IMR-90 (cell line): Measurements from ENCODE around the gene DDIAS. TPM values are rescaled to one million over a fixed set of nuclear protein-coding genes. Genes with fewer than 3 reads are reported as not detected.

Source experiments
- ATAC-seq: fragments of 200-7000 bp; cut with Tn5 transposase; 2 replicates; pipeline ENCODE4 v1.9.1; 2020; ENCODE audit warnings: low read depth, mild to moderate bottlenecking, moderate library complexity
- BruUV-seq: library from RNA; stranded (reverse); fragments of 400-500 nt; replicated peaks from 2 replicates; lab custom pipeline; 2021; lab: Mats Ljungman, UMichigan
- CTCF ChIA-PET: fragments of 300-600 bp; formaldehyde crosslinking; extraction: SDS; loops from one replicate; lab custom pipeline; 2021; ENCODE audit warnings: antibody characterized with exemption; lab: Yijun Ruan, JAX
- POLR2A ChIA-PET: fragments of 300-600 bp; sonication (Branson Sonifier 250); formaldehyde crosslinking; loops from one replicate; lab custom pipeline; 2022; ENCODE audit warnings: antibody characterized with exemption; ENCODE audit not compliant: unreplicated experiment; lab: Charles Lee
- DNase-seq: peaks from one replicate; pipeline ENCODE4 v3.0.0; 2013
- H2AFZ ChIP-seq: replicated peaks from 2 replicates; pipeline ENCODE3; 2013; ENCODE audit warnings: low read length, mild to moderate bottlenecking; ENCODE audit not compliant: poor library complexity
- H2AK5ac ChIP-seq: 2 replicates; pipeline ENCODE4 v1.6.1; 2013; ENCODE audit warnings: low read depth, low read length, inconsistent platforms
- H2AK9ac ChIP-seq: replicated peaks from 2 replicates; pipeline ENCODE3; 2013; ENCODE audit warnings: mild to moderate bottlenecking, low read depth, low read length, moderate library complexity; ENCODE audit not compliant: poor library complexity
- H2BK120ac ChIP-seq: 2 replicates; pipeline ENCODE4 v1.6.1; 2013; ENCODE audit warnings: low read depth, low read length, inconsistent platforms
- H2BK15ac ChIP-seq: 3 replicates; pipeline ENCODE4 v1.6.1; 2013; ENCODE audit warnings: low read depth, low read length, inconsistent platforms
- H2BK20ac ChIP-seq: 2 replicates; pipeline ENCODE4 v1.6.1; 2013; ENCODE audit warnings: low read depth, mild to moderate bottlenecking, inconsistent platforms, low read length, moderate library complexity
- H2BK5ac ChIP-seq: 2 replicates; pipeline ENCODE4 v1.6.1; 2013; ENCODE audit warnings: mild to moderate bottlenecking, low read depth, low read length, inconsistent platforms; ENCODE audit not compliant: poor library complexity, severe bottlenecking
- H3K14ac ChIP-seq: replicated peaks from 2 replicates; pipeline ENCODE4 v1.6.1; 2013; ENCODE audit warnings: low read depth, low read length, inconsistent platforms
- H3K18ac ChIP-seq: 2 replicates; pipeline ENCODE4 v1.6.1; 2013; ENCODE audit warnings: low read depth, low read length, control low read depth
- H3K23ac ChIP-seq: 2 replicates; pipeline ENCODE4 v1.6.1; 2013; ENCODE audit warnings: low read depth, low read length, inconsistent platforms
- H3K27ac ChIP-seq: 2 replicates; pipeline ENCODE4 v1.5.1; 2013; ENCODE audit warnings: mild to moderate bottlenecking, control low read depth, low read length; ENCODE audit not compliant: insufficient read depth
- H3K27me3 ChIP-seq: 2 replicates; pipeline ENCODE4 v1.6.1; 2013; ENCODE audit warnings: low read length; ENCODE audit not compliant: control insufficient read depth, insufficient read depth
- H3K36me3 ChIP-seq: 2 replicates; pipeline ENCODE4 v1.6.1; 2013; ENCODE audit warnings: low read length, mixed read lengths; ENCODE audit not compliant: control insufficient read depth, insufficient read depth
- H3K4ac ChIP-seq: 2 replicates; pipeline ENCODE4 v1.6.1; 2013; ENCODE audit warnings: low read depth, low read length, inconsistent platforms
- H3K4me1 ChIP-seq: 2 replicates; pipeline ENCODE4 v1.6.1; 2013; ENCODE audit warnings: low read length, mixed read lengths; ENCODE audit not compliant: control insufficient read depth, insufficient read depth
- H3K4me2 ChIP-seq: 2 replicates; pipeline ENCODE4 v1.6.1; 2013; ENCODE audit warnings: low read depth, mild to moderate bottlenecking, control low read depth, low read length, moderate library complexity
- H3K4me3 ChIP-seq: 2 replicates; pipeline ENCODE4 v1.5.1; 2013; ENCODE audit warnings: low read depth, mild to moderate bottlenecking, control low read depth, low read length, moderate library complexity; ENCODE audit not compliant: insufficient read depth
- H3K56ac ChIP-seq: 2 replicates; pipeline ENCODE4 v1.6.1; 2013; ENCODE audit warnings: low read length, inconsistent platforms; ENCODE audit not compliant: insufficient read depth; ENCODE audit errors: extremely low read depth
- H3K79me1 ChIP-seq, 2 experiments: 2 replicates each; pipeline ENCODE4 v1.6.1; 2013; ENCODE audit warnings: low read length in 2 of 2, inconsistent platforms in 1 of 2, low read depth in 1 of 2
- H3K9ac ChIP-seq: 2 replicates; pipeline ENCODE4 v1.6.1; 2013; ENCODE audit warnings: low read depth, low read length, control low read depth
- H3K9me1 ChIP-seq: 2 replicates; pipeline ENCODE4 v1.6.1; 2013; ENCODE audit warnings: low read length, inconsistent platforms; ENCODE audit not compliant: insufficient read depth
- H3K9me3 ChIP-seq: 2 replicates; pipeline ENCODE4 v1.6.1; 2013; ENCODE audit warnings: low read length; ENCODE audit not compliant: control insufficient read depth, insufficient read depth
- H4K20me1 ChIP-seq: 2 replicates; pipeline ENCODE4 v1.6.1; 2013; ENCODE audit warnings: low read length, inconsistent platforms; ENCODE audit not compliant: insufficient read depth
- H4K5ac ChIP-seq: 2 replicates; pipeline ENCODE4 v1.6.1; 2013; ENCODE audit warnings: mild to moderate bottlenecking, low read depth, low read length, control low read depth
- H4K8ac ChIP-seq, 2 experiments: 2 replicates each; pipeline ENCODE4 v1.6.1; 2013; ENCODE audit warnings: low read depth in 2 of 2, low read length in 2 of 2, control low read depth in 1 of 2, inconsistent platforms in 1 of 2
- H4K91ac ChIP-seq: 2 replicates; pipeline ENCODE4 v1.6.1; 2013; ENCODE audit warnings: low read depth, low read length, inconsistent platforms; ENCODE audit not compliant: insufficient read depth
- BHLHE40 ChIP-seq: fragments of 150-350 bp; IDR thresholded peaks from 2 replicates; pipeline ENCODE4 v1.6.1; 2016; ENCODE audit warnings: mild to moderate bottlenecking, low read depth, low read length
- CEBPB ChIP-seq: IDR thresholded peaks from 2 replicates; pipeline ENCODE4 v1.6.1; 2012; ENCODE audit warnings: low read depth, low read length, improper control_type of control experiment
- CHD1 ChIP-seq: IDR thresholded peaks from 2 replicates; pipeline ENCODE4 v1.6.1; 2012; ENCODE audit warnings: low read depth, low read length, improper control_type of control experiment
- CTCF ChIP-seq: conservative IDR thresholded peaks from 2 replicates; pipeline ENCODE4 v1.5.1; 2012; ENCODE audit warnings: mild to moderate bottlenecking, low read depth, low read length, improper control_type of control experiment
- ELK1 ChIP-seq: fragments of 150-350 bp; IDR thresholded peaks from 2 replicates; pipeline ENCODE4 v1.6.1; 2016; ENCODE audit warnings: low read depth, mild to moderate bottlenecking, low read length, moderate library complexity, borderline replicate concordance
- FOS ChIP-seq: fragments of 150-350 bp; IDR thresholded peaks from 2 replicates; pipeline ENCODE4 v1.6.1; 2016; ENCODE audit warnings: low read depth, low read length
- MAFK ChIP-seq: IDR thresholded peaks from 2 replicates; pipeline ENCODE4 v1.6.1; 2012; ENCODE audit warnings: low read depth, low read length, improper control_type of control experiment
- MAZ ChIP-seq: IDR thresholded peaks from 2 replicates; pipeline ENCODE4 v1.6.1; 2012; ENCODE audit warnings: low read depth, mild to moderate bottlenecking, low read length, improper control_type of control experiment, moderate library complexity, borderline replicate concordance
- MXI1 ChIP-seq: IDR thresholded peaks from 2 replicates; pipeline ENCODE4 v1.6.1; 2012; ENCODE audit warnings: low read depth, mild to moderate bottlenecking, low read length, moderate library complexity, borderline replicate concordance
- NFE2L2 ChIP-seq: fragments of 150-350 bp; IDR thresholded peaks from 2 replicates; pipeline ENCODE4 v1.6.1; 2016; ENCODE audit warnings: low read depth, mild to moderate bottlenecking, low read length
- POLR2A ChIP-seq: IDR thresholded peaks from 2 replicates; pipeline ENCODE4 v1.6.1; 2012; ENCODE audit warnings: mild to moderate bottlenecking, low read depth, low read length
- RAD21 ChIP-seq: IDR thresholded peaks from 2 replicates; pipeline ENCODE4 v1.6.1; 2012; ENCODE audit warnings: low read length, improper control_type of control experiment
- RCOR1 ChIP-seq: IDR thresholded peaks from 2 replicates; pipeline ENCODE4 v1.6.1; 2012; ENCODE audit warnings: mild to moderate bottlenecking, low read length, improper control_type of control experiment; ENCODE audit not compliant: insufficient replicate concordance
- RFX5 ChIP-seq: IDR thresholded peaks from 2 replicates; pipeline ENCODE4 v1.8.0; 2012; ENCODE audit warnings: low read depth, mild to moderate bottlenecking, low read length, moderate library complexity
- SMC3 ChIP-seq: fragments of 150-350 bp; IDR thresholded peaks from 2 replicates; pipeline ENCODE4 v1.6.1; 2016; ENCODE audit warnings: low read depth, mild to moderate bottlenecking, antibody characterized with exemption, low read length, moderate library complexity
- USF2 ChIP-seq: fragments of 150-350 bp; IDR thresholded peaks from 2 replicates; pipeline ENCODE4 v1.6.1; 2017; ENCODE audit warnings: mild to moderate bottlenecking, antibody characterized with exemption, low read length, low read depth
- WGBS, 2 experiments: methylation state at CpG; one replicate each; pipeline versions ENCODE4 v1.1.5 to v1.1.7; 2013; ENCODE audit warnings: missing lambda C conversion rate in 2 of 2; ENCODE audit not compliant: insufficient read length in 1 of 2; ENCODE audit errors: extremely low coverage in 2 of 2; 5-methylcytosine and 5-hydroxymethylcytosine counted together
- dilution Hi-C: fragments of 300-500 bp; cut with HindIII; formaldehyde crosslinking; loops from one replicate; pipeline ENCODE4 v1.14.3; 2018; ENCODE audit warnings: low sequenced_read_pairs; ENCODE audit not compliant: unreplicated experiment
- in situ Hi-C: fragments of 300-500 bp; cut with MboI; formaldehyde crosslinking; loops from 3 replicates; pipeline ENCODE4 v1.14.3; 2019; ENCODE audit warnings: low sequenced_read_pairs, inconsistent platforms, mixed read lengths
- intact Hi-C: fragments of 100-400 bp; cut with micrococcal nuclease; formaldehyde crosslinking; loops from 2 replicates; pipeline ENCODE4 v1.10.0; 2022
- polyA plus RNA-seq, 3 experiments: library from polyadenylated mRNA; depleted of rRNA; stranded (reverse); fragments of >200 nt; gene quantifications; 2 replicates each; pipeline ENCODE4 v1.2.3, GENCODE V29; 2012; ENCODE audit warnings: low replicate concordance in 1 of 3
- total RNA-seq: library from RNA; depleted of rRNA; stranded (reverse); fragments of >200 nt; gene quantifications from 2 replicates; pipeline ENCODE4 v1.2.3, GENCODE V29; 2012

The DDIAS gene
- total and polyA plus RNA-seq, 2 of the 4 experiments (the other 2 are of a cell fraction) = 4.3 to 15.8 TPM

GRCh38 chr11:82907371-82907770, 5.8 kb downstream of the DDIAS start:
- dilution Hi-C loops (no loop called here), intact Hi-C loops (loop anchor here (2.0 to 5.0 kb wide), 3 partner anchors 763 to 910 kb away; no protein-coding TSS in a partner anchor), in situ Hi-C loops (loop anchor here (5.0 to 25.0 kb wide), 4 partner anchors 167 to 905 kb away; partner anchors contain the start of gene RAB30)
- Histone ChIP-seq H3K23ac (no peak overlapping the region), H3K9me3 (no peaks in the 10 kb centered on the region; the same call in 1 of the 2 replicates), H4K91ac (no peak overlapping the region), H2BK5ac (no peak overlapping the region), H3K18ac (no peak overlapping the region), H2BK15ac (no peak overlapping the region), H4K8ac (no peak overlapping the region), H2BK20ac (no peak overlapping the region), H3K9ac (no peak overlapping the region), H3K79me1 (peaks cover 10 to 18% of the 10 kb centered on the region in 2 experiments; a peak in 3 of 4 replicates), H4K20me1 (no peaks in the 10 kb centered on the region), H3K27me3 (no peaks in the 10 kb centered on the region), H3K4me1 (no peaks in the 10 kb centered on the region), H3K36me3 (no peaks in the 10 kb centered on the region), H3K4me3 (no peak overlapping the region), H3K27ac (no peak overlapping the region), H2BK120ac (no peak overlapping the region), H3K4me2 (no peak overlapping the region), H2AK5ac (no peak overlapping the region), H3K56ac (no peak overlapping the region), H2AFZ (no peak overlapping the region), H4K5ac (no peak overlapping the region), H2AK9ac (no peak overlapping the region), H3K9me1 (no peaks in the 10 kb centered on the region), H3K14ac (no peak overlapping the region), H3K4ac (no peak overlapping the region)
- ATAC-seq (no peak), DNase-seq (no peak)
- no TSS peak for BruUV-seq
- CTCF ChIA-PET = no interaction called here
- WGBS, 2 experiments = no CpG with 5 or more reads among the region's 5 CpGs
- TF ChIP-seq MAFK = no peak
- no peak for TF ChIP-seq RFX5
- no peak for TF ChIP-seq USF2
- no peak for TF ChIP-seq CEBPB
- no peak for TF ChIP-seq BHLHE40
- TF ChIP-seq CHD1 = no peak
- no peak for TF ChIP-seq FOS
- no peak for TF ChIP-seq POLR2A
- TF ChIP-seq MXI1 = no peak
- TF ChIP-seq CTCF = no peak
- TF ChIP-seq ELK1 = no peak
- TF ChIP-seq NFE2L2 = no peak
- no peak for TF ChIP-seq SMC3
- TF ChIP-seq MAZ = no peak
- TF ChIP-seq RAD21 = no peak
- no peak for TF ChIP-seq RCOR1
- POLR2A ChIA-PET = no interaction called here
